Measurements from ENCODE around the gene CA5A.

CA5A gene

GRCh38 chr16:87961623-87962022 is 25.3 kb upstream of the CA5A start:
- no peak for DNase-seq

DNA sequence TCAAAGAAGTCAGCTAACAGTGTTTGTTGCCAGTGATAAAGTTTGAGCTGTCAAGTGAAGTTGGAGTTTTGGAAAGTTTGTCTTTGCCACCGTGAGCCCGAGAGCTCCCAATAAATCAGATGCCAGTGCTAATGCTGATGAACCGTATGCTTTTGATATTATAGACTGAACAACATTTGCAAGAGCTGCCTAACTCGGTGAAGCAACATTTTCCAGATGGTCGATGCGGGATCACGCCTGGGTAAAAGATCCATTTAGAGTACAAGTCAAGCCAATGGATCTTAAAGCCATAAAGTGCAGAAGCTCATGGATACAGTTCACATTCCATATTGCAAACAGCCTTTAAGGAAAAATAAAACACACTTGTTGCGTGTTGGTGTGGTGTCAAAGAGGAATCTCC is 24.5 kb upstream of the CA5A start:
- DNase-seq = no peak

- no peak for DNase-seq
Measured at GRCh38 chr16:87960296-87960695, 24.0 kb upstream of the CA5A start.

DNA sequence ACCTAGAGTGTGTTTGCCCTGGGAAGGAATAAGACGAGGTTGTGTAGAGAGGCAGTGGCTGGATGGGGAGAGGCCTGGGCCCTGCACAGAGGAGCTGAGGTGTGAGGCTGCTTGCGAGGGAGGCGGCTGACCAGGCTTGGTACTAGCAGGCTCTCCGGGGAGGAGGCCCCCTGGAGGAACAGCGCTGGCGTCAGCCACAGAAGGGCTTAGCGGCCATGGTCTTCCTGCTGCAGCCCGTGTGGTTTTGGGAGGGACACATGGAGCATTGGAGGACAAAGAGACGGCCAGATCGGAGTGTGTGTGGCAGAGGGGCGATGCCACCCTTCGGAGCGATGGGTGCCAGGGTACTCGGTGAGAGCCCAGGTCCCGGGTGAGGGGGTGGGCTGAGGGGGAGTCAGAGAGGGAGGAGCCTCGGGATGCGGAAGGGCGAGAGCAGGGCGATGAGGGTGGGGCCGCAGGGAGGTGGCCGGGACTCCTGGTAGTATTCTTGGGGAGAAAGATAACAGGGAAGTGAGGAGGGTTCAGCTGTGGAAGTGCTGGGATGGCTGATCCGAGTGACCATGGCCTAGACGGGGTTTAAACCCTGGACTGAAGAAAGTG is 23.2 kb upstream of the CA5A start:
- DNase-seq = no peak

- DNase-seq = no peak
Measured at GRCh38 chr16:87958632-87959031, 22.3 kb upstream of the CA5A start.

- DNase-seq = no peak
Measured at GRCh38 chr16:87957296-87958094, 21.2 kb upstream of the CA5A start.

DNA sequence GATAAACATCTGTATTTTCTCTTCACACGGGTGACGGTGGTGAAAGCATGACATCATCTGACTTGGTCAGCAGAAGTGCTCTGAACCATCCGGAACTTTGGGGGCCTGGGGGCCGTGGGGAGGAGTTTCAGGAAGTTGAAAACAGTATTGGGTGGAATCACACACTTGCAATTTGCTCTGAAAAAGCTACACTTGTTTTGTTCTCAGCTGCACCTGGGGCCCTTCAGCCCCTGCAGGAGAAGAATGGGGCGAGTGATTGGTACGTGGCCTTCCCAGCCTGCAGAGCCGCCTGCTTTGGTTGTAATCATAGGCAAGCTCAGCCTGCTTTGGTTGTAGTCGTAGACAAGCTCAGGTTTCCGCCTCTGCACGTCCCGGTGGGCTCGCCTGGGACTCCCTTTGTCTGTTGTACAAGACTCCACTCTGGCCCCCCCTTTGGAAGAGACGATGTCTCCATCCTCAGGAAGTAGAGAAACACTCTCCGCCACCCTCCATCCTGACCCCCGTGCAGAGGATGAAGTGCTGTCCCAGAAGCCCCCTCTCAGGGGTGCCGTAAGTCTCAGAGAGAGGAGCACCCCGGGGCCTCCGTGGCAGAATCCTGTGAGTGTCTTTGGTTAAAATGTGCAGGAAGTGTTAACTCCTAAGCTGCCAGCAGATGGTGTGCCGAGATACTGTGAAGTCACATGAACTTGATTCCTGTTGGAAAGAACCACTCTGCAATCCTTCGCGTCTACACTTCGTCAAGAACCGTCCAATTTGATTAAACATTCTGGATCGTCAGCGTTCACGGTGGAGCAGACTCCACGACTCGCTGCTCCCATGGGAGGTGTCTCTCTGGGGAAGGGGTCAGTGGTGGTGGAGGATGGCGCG is 20.3 kb upstream of the CA5A start:
- peak; percentile 79 for DNase-seq

GRCh38 chr16:87956098-87956364 is 19.7 kb upstream of the CA5A start:
- no peak for DNase-seq

GRCh38 chr16:87955302-87956097 is 19.2 kb upstream of the CA5A start:
- DNase-seq = no peak

DNA sequence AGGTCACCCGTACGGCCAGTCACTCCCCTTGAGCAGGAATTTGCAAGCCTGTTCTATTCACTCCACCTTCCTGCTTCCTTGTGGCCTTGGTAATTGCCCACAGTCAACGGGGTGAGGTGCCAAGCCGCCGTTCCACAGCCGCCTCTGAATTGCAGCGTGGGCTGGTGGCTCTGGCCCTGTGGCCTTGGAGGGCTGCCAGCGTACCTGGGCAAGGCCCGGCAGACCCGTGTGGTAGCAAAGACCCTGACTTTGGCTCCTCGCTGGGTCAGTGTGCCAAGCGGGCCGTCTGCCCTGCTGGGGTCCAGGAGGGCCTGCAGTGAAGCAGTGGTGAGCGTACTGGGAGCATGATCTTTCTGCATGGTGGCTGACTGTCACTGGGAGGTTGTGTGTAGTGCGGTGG is 18.5 kb upstream of the CA5A start:
- no peak for DNase-seq

- DNase-seq = no peak
Measured at GRCh38 chr16:87954361-87954760, 18.0 kb upstream of the CA5A start.

DNA sequence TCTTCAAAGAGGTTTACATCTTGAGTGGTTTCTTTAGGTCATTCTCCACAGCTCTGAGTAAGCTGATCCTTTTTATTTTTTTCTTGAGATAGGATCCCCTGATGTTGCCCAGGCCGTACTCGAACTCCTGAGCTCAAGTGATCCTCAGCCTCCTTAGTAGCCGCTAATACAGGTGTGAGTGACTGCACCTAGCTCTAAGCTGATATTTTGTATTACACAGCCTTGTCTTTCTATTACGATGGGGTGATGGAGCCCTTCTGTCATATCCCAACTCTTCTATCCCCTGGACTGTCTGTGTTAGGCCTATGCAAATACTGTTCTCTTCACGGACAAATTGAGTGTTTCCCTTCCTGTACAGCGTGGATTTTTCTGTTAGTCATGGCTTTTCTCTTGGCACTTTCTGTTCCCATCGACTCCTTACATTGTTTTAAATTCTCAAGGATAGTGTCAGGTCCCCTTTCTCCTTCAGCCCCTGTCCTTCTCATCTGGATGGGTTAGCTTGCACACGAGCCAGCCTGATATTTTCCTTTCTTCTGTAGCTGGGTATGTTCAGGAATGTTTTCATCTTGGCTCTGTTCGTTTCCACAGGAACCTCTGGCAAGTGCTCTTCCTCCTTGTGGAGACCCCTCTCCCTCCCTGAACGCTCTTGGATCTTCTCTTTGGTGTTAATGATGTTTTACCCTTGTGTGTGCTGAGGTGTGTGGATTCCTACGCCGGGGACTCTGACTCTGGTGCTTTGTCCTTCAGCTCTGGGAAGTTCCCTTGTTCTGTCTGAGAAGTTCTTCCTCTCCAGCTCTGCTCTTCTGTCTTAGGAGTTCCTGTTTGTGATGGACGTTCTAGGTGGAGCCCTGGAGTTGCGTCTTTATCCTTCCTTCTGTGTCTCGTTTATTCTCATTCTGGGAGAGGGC is 17.2 kb upstream of the CA5A start:
- no peak for DNase-seq

DNA sequence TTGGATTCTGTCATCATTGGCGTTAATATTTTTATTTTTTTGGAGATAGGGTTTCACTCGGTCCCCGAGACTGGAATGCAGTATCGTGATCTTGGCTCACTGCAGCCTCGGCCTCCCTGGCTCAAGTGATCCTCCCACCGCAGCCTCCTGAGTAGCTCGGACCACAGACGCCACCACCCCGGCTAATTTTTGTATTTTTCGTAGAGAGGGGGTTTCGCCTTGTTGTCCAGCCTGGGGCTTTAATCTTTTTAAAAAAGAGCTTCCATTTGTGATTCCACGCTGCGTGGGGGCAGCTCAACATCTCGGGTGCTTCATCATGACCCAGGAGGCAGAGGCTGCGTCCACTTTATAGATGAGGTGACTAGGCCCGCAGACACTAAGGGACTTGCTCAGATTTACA is 16.4 kb upstream of the CA5A start:
- DNase-seq = no peak

- peak; percentile 58 for DNase-seq
Measured at GRCh38 chr16:87951552-87952538, 15.5 kb upstream of the CA5A start.

GRCh38 chr16:87950765-87951551 is 14.6 kb upstream of the CA5A start, which contains the start of gene BANP:
TSS of gene BANP (plus strand) at chr16:87951434. CDS start at chr16:87975116, 23,682 bp downstream.
- peak; percentile 98 for DNase-seq

- DNase-seq = no peak
Measured at GRCh38 chr16:87949071-87949744, 12.9 kb upstream of the CA5A start.

GRCh38 chr16:87948735-87949070 is 12.4 kb upstream of the CA5A start:
- DNase-seq = no peak

DNA sequence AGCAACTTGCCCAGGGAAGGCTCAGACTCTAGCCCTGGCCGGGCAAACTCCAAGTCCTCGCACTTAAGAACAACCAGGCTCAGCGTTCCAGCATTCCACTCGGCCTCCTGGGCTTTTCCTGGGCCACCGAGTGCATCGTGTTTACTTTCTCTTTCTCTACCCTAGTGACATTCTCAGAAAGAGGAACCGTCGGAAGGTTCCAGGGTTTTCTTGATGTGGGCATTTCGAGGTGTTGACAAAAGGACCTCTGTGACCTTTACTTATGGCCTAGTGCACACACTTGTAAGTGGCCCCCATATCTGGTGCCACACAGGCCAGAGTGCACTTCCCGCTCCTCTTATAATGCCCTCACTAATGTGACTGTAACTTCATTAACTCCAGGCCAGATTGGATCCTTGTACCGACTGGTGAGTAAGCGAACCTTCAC is 11.8 kb upstream of the CA5A start:
- no peak for DNase-seq

Measured in femur (tissue), 1 donor.